ENCODE results near the gene ODAD3.

GRCh38 chr19:11416346-11417052 lies 18.4 kb downstream of the ODAD3 start:
- TF ChIP-seq CTCF (IDR thresholded peaks at IDR 0.05) (no peak), EZH2 (IDR thresholded peaks at IDR 0.05; ENCODE audit: borderline replicate concordance, insufficient read depth, low read depth, low read length, poor library complexity, severe bottlenecking) (no peak)
